ENCODE results near the gene OGDH.

The OGDH gene

GRCh38 chr7:44637788-44638594 lies 31.6 kb downstream of the OGDH start:
- in situ Hi-C loops (cut with MboI; ENCODE audit: low sequenced_read_pairs), result no loop called here

GRCh38 chr7:44638611-44639557 lies 32.5 kb downstream of the OGDH start:
- in situ Hi-C loops (cut with MboI; ENCODE audit: low sequenced_read_pairs), result no loop called here

GRCh38 chr7:44639671-44640321 lies 33.4 kb downstream of the OGDH start:
- in situ Hi-C loops (cut with MboI; ENCODE audit: low sequenced_read_pairs), result no loop called here

GRCh38 chr7:44643206-44643605 lies 36.8 kb downstream of the OGDH start:
- in situ Hi-C loops (cut with MboI; ENCODE audit: low sequenced_read_pairs), result no loop called here

- in situ Hi-C loops (cut with MboI; ENCODE audit: low sequenced_read_pairs), result no loop called here
Observed at GRCh38 chr7:44645254-44645653, 38.8 kb downstream of the OGDH start.

- in situ Hi-C loops (cut with MboI; ENCODE audit: low sequenced_read_pairs), result no loop called here
Observed at GRCh38 chr7:44645696-44646095, 39.3 kb downstream of the OGDH start.

GRCh38 chr7:44646176-44646920 lies 39.9 kb downstream of the OGDH start:
- in situ Hi-C loops (cut with MboI; ENCODE audit: low sequenced_read_pairs), result no loop called here

- in situ Hi-C loops (cut with MboI; ENCODE audit: low sequenced_read_pairs), result no loop called here
Observed at GRCh38 chr7:44646921-44647636, 40.7 kb downstream of the OGDH start.

GRCh38 chr7:44647981-44648714 lies 41.7 kb downstream of the OGDH start:
- in situ Hi-C loops (cut with MboI; ENCODE audit: low sequenced_read_pairs), result no loop called here

- in situ Hi-C loops (cut with MboI; ENCODE audit: low sequenced_read_pairs), result no loop called here
Observed at GRCh38 chr7:44650242-44650641, 43.8 kb downstream of the OGDH start.

GRCh38 chr7:44650772-44651171 lies 44.3 kb downstream of the OGDH start:
- in situ Hi-C loops (cut with MboI; ENCODE audit: low sequenced_read_pairs), result no loop called here

- in situ Hi-C loops (cut with MboI; ENCODE audit: low sequenced_read_pairs), result no loop called here
Observed at GRCh38 chr7:44652535-44652934, 46.1 kb downstream of the OGDH start.

- in situ Hi-C loops (cut with MboI; ENCODE audit: low sequenced_read_pairs), result no loop called here
Observed at GRCh38 chr7:44654255-44654796, 47.9 kb downstream of the OGDH start.

- in situ Hi-C loops (cut with MboI; ENCODE audit: low sequenced_read_pairs), result no loop called here
Observed at GRCh38 chr7:44655341-44655740, 48.9 kb downstream of the OGDH start.

- in situ Hi-C loops (cut with MboI; ENCODE audit: low sequenced_read_pairs), result no loop called here
Observed at GRCh38 chr7:44658979-44659378, 52.6 kb downstream of the OGDH start.

GRCh38 chr7:44661233-44661632 lies 54.8 kb downstream of the OGDH start:
- in situ Hi-C loops (cut with MboI; ENCODE audit: low sequenced_read_pairs), result no loop called here

GRCh38 chr7:44664780-44665461 lies 58.5 kb downstream of the OGDH start:
- in situ Hi-C loops (cut with MboI; ENCODE audit: low sequenced_read_pairs), result no loop called here

GRCh38 chr7:44665531-44666213 lies 59.2 kb downstream of the OGDH start:
- in situ Hi-C loops (cut with MboI; ENCODE audit: low sequenced_read_pairs), result no loop called here

Measured in hTERT RPE-1 (cell line).